Activated CD8-positive, alpha-beta memory T cell treated with anti-CD3 and anti-CD28 coated beads for 24 hours (primary cell): ENCODE data around the gene TMOD4.
"Not testable (repeated sequence)": the region's sequence is repeated elsewhere in the genome, so short reads cannot be mapped to it uniquely, and the experiment has no call there.

Experiments used
- DNase-seq: peaks from one replicate; pipeline ENCODE4 v3.0.0-alpha.2; 2020

The TMOD4 gene

GRCh38 chr1:151175863-151176262 lies at the start of gene TMOD4:
Gene TMOD4 (minus strand): TSS chr1:151175981. CDS start chr1:151174875, 1,106 bp downstream.
- no peak for DNase-seq

- no peak for DNase-seq
These were observed 46.3 kb upstream of the TMOD4 start for GRCh38 chr1:151222130-151222529.

DNA sequence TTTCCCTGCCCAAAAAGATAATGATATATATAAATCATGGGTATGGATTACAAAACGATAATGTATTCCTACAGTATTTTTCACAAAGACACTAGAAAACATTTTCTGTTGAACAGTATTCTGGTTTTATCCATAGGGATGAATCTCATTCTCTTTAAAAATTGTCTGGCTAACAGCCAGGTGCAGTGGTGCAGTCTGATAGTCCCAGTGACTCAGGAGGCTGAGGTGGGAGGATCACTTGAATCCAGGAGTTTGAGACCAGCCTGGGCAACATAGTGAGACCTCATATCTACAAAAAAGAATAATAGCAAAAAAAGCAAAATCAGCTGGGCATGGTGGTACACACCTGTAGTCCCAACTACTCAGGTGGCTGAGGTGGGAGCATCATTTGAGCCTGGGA lies 45.8 kb upstream of the TMOD4 start:
- no peak for DNase-seq

- DNase-seq = no peak
These were observed 37.8 kb upstream of the TMOD4 start for GRCh38 chr1:151213560-151213959.

DNA sequence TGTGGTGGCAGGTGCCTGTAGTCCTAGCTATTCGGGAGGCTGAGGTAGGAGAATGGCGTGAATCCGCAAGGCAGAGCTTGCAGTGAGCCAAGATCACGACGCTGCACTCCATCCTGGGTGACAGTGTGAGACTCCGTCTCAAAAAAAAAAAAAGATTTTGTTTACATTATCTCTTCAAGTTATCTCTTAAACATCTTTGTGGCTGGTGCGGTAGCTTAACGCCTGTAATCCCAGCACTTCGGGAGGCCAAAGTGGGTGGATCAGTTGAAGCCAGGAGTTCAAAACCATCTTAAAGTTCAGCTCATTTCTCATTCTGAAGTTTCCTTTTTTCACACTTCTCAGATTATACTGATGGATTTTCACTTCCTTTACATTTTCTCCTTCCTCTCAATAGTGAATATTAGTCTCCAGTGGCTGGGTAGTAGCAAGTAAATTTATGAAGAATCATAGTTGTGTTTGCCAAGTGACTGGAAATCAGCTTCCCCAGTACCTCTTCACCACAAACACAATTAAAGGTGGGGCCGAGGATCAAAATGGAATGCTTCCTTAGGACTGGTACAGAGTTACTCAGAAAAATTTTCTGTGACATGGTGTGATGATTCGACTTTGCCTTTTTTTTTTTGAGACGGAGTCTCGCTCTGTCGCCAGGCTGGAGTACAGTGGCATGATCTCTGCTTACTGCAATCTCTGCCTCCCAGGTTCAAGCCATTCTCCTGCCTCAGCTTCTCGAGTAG lies 36.4 kb upstream of the TMOD4 start:
- DNase-seq = no peak

DNA sequence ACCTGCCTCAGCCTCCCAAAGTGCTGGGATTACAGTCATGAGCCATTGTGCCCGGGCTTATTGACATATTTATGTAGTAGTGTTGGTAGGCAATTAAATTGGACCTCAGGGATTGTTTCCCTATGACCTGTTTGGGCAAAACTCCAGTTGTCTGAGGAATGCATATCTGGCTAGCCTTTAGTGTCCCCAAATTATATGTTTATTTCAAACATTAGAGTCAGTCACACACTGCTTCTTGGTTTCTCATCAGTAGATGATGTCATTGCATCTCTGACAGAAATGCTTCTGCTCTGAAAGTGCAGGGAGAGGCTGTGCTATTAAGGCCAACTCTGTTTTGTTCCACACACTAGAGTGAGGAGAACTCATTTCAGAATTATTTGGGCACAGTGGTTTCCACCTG lies 35.0 kb upstream of the TMOD4 start:
- no peak for DNase-seq

GRCh38 chr1:151205381-151205965 lies 29.7 kb upstream of the TMOD4 start:
- DNase-seq = not testable (repeated sequence)

- no peak for DNase-seq
These were observed 24.2 kb upstream of the TMOD4 start for GRCh38 chr1:151199873-151200581.

DNA sequence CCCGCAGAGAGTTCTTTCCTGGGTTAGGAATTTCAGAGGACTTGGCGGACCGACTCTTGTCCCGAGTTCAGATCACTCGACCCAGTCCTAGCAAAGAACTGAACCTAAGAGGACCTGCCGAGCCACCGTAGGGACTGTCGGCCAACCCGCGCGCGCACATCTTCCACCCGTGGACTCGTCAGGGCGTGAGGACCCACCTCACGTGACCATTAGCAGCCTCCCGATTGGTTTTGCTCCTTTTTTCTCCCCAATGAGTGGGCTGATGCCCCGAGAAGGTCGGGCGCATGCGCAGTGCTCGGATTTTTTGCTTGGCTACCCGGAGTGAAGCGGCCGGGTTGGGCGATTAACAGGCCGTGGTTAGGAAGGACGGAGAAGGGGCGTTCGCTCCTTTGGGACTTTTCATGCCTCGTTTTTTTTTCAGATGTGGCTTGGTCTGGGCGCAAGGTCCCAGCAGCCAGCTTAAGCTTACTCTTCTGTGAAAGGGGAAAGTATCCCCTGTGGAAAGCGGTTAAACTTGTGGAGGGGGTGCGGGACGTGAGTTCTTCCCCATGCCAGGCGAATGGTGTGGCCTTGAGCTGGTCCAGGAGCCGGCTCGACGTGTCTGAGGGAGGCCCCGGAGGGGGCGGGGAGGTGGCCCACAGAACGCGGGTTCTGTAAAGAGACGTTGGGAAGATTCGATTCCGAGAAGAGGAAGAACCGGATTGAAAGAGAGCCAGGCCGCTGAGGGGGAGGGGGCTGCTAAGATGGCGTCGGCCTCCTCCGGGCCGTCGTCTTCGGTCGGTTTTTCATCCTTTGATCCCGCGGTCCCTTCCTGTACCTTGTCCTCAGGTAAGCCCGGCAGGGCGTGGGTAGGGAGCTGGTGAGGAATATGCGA lies 22.7 kb upstream of the TMOD4 start, which contains the start of gene PIP5K1A:
Gene PIP5K1A, plus strand, starts transcription at position 299 of the 874 bp plus-strand sequence. Its CDS starts 445 bp downstream, at position 744.
- peak; percentile 99 for DNase-seq

GRCh38 chr1:151197863-151198253 lies 22.1 kb upstream of the TMOD4 start:
- no peak for DNase-seq

DNA sequence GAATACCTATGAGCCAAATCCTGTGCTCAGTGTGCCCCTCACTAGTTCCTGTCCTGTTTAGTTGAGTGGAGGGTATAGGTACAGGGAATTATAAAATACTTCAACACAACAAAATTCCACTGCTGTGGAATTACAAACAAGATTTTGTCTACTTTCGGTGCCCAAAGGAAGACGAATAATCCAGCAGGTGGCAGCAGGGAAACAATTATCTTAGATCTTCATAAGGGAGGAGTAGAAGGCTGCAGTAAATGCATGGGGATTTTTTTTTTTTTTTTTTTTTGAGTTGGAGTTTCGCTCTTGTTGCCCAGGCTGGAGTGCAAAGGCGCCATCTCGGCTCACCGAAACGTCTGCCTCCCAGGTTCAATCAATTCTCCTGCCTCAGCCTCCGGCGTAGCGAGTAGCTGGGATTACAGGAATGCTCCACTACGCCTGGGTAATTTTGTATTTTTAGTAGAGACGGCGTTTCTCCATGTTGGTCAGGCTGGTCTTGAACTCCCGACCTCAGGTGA lies 20.6 kb upstream of the TMOD4 start:
- no peak for DNase-seq

- not testable (repeated sequence) for DNase-seq
These were observed 19.3 kb upstream of the TMOD4 start for GRCh38 chr1:151194894-151195594.

- no peak for DNase-seq
These were observed 18.1 kb upstream of the TMOD4 start for GRCh38 chr1:151193856-151194255.

- DNase-seq = no peak
These were observed 17.5 kb upstream of the TMOD4 start for GRCh38 chr1:151193304-151193703.

DNA sequence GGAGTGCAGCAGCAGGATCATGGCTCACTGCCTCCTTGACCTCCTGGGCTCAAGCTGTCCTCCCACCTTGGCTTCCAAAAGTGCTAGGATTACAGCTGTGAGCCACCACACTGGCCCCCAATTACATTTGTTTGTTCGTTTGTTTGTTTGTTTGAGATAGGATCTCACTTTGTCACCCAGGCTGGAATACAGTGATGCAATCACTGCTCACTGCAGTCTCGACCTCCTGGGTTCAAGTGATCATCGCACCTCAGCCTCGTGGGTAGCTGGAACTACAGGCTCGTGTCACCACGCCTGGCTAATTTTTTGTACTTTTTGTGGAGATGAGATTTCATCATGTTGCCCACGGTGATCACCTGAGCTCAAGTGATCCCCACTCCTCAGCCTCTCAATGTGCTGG lies 16.3 kb upstream of the TMOD4 start:
- DNase-seq = no peak

- DNase-seq = peak; percentile 90
These were observed 14.1 kb upstream of the TMOD4 start, which contains the start of gene VPS72 for GRCh38 chr1:151189637-151190445. Gene VPS72 (minus strand): TSS chr1:151190197. CDS start chr1:151190121, 76 bp downstream.

DNA sequence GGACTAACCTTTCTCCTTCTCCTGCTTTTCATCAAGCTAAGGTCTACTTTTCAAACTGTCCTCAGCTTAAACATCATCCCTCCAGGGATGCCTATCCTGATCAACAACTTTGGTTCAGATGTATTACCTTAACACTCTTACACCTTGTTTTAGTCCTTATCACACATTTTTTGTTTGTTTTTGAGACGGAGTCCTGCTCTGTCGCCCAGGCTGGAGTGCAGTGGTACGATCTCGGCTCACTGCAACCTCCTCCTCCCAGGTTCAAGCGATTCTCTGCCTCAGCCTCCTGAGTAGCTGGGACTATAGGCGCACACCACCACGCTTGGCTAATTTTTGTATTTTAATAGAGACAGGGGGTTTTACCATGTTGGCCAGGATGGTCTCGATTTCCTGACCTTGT lies 12.9 kb upstream of the TMOD4 start:
- DNase-seq = not testable (repeated sequence)

GRCh38 chr1:151187205-151187604 lies 11.4 kb upstream of the TMOD4 start:
- DNase-seq = no peak

DNA sequence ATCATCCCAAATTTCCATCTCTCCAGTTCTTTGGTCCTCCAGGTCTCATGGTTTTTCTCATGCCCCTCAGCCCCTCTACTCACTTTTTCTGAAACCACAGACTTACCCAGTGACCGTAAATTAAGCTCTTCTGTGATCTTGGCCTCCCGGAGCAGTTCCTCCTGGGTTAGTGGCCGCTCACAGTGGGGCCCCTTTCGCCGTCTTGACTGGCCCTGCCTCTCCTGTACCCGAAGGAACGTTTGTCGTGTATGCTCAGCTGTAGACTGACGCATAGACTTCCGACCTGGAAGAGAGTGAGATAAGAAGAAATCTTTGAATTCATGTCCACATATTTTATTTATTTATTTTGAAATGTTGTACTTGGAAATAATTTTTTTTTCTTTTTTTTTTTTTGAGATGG lies 8.4 kb upstream of the TMOD4 start:
- DNase-seq = no peak

DNA sequence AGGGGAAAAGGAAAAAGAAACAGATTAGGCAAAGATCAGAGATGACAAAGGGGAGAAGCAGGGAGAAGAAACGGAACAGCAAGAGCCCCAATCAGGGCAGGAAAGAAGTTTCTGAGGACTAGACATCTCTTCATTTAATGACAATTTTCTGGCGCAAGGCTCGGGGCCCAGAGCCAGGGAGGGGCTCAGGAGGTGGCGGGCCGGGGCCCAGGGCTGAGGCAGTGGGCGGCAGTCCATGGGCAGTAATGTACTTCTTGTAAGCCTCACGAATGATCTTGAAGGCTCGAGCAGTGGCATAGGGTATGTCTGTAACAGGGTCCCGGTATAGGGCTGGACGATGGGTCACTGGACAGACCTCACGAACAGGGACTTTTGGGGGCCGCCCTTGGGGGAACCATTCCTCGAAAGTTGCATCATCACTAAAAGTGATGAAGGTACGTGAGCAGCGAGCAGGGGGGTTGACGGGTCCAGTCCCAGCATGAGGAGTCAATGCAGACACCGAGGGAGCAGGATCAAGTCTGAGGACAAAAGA lies 799 bp upstream of the TMOD4 start:
- no peak for DNase-seq
